Left ventricle myocardium superior (tissue), 1 donor: ENCODE data around the gene GALNT9. TPM values are rescaled to one million over a fixed set of nuclear protein-coding genes. Genes with fewer than 3 reads are reported as not detected.

Experiments
- ATAC-seq: fragments of 200-7000 bp; cut with Tn5 transposase; one replicate; pipeline ENCODE4 v1.9.1; 2020; ENCODE audit warnings: mild to moderate bottlenecking, moderate library complexity
- DNase-seq: peaks from one replicate; pipeline ENCODE4 v3.0.0-alpha.2; 2020
- intact Hi-C: fragments of 100-400 bp; cut with micrococcal nuclease; formaldehyde crosslinking; loops from one replicate; pipeline ENCODE4 v1.11.0; 2022
- total RNA-seq: library from RNA; stranded (reverse); fragmentation: NEBNext Ultra II Directional; extraction: Animal tissue kit (Norgen Biotek cat#: 25700); gene quantifications from one replicate; pipeline ENCODE4 v1.2.1, GENCODE V29; 2021
- donor health status: DM: no; HTN: yes; CAD: no; lungs with severe emphysema.

GALNT9 gene
- total RNA-seq, 1 donor from 2014 or later, result 1.6 TPM

DNA sequence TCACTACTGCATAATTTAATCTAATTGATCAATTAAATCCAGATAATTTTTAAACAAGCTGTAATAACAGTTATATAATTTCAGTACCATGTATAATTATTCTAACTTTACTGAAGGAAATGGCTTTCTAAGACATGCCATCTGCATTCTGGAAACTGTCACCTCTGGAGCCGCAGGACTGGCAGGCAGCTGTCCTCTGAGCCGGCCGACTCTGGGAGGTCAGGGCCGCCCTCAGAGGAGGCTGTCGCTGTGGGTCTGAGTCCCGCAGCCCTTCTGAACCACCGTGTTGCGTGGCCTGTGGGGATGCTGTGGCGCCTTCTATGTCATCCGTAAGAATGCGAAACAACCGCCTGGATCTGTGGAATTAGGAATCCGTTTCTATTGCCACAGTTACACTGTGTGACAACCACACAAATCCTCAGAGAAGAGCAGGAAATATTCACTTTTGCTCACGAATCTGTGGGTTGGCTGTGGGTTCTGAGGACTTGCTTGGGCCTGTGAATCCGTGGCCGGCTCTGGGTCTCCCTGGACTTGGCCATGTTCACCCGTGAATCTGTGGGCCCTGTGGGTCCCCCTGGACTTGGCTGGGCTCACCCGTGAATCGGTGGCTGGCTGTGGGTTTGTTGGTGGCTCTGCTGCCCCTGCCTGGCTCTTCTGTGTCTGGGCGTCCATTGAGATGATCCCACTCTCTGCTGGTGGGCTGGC, 17.2 kb upstream of the GALNT9 start:
- DNase-seq, result no peak
- no peak for ATAC-seq
- intact Hi-C loops, result no loop called here

DNA sequence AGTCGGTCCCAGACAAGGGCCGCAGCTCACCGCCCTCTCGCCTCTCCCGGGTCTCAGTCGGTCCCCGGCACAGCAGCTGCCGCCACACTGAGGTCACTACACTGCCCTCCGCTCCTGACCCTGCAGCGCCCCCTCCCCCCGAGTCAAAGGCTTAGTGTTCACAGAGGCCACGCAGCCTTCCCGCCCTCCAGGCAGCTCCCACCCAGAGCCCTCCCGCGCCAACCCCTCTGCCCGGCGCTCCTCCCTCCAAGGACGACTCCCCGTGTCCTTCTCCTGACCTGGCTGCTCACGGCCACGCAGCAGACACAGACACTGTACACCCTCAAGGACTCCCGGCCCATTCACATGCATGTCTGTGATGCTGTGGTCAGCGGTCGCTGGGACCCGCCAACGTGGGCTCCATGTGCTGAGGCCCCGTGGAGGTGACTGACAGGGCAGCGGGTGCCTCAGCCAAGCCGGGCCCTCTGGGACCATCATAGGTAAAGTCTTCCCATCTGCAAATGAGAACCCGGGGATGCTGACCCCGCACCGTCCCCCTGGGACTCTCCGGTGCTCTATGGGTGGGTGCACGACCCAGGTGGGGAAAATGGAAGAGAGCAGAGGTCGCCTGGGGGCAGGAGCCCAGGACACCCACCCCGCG, 16.3 kb upstream of the GALNT9 start:
- DNase-seq (no peak), ATAC-seq (no peak)
- intact Hi-C loops, result no loop called here

DNA sequence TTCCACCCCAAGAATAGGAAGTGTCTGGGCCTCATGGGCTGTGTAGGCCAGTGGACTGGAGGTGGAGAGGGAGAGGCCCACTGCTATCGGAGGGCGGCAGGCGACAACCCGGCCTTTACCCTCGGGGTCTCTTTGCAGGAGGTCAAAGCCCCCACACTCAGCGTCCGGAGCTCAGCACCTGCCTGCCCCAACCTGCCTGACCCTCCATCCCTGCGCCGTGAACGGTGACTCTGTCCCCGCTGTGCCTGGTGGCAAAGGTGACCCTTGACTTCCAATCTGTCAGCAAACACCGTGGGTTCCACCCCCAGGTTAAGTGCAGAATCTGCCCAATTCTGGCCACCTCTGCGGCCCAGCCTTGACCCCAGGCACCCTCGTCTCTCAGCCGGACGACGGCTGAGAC, 15.7 kb upstream of the GALNT9 start:
- intact Hi-C loops, result no loop called here
- no peak for ATAC-seq
- no peak for DNase-seq

DNA sequence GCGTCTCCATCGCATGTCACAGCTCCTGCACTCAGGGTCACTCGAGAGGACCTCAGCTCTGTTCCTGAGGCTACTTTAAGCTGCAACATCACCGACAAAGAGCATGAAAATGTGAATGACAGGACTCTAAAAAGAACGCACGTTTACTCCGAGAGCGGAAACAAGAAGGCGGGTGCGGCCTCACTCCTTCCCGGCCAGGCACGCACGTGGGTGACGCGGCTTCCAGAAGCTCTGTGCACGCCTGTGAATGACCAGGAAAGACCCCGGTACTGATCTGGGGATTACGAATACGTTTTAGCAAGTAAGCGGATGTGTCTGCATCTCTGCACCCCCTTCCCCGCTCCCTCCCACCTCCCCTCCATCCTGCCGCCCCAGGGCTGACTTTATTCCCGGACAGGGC, 15.2 kb upstream of the GALNT9 start:
- intact Hi-C loops, result no loop called here
- ATAC-seq (no peak), DNase-seq (no peak)

DNA sequence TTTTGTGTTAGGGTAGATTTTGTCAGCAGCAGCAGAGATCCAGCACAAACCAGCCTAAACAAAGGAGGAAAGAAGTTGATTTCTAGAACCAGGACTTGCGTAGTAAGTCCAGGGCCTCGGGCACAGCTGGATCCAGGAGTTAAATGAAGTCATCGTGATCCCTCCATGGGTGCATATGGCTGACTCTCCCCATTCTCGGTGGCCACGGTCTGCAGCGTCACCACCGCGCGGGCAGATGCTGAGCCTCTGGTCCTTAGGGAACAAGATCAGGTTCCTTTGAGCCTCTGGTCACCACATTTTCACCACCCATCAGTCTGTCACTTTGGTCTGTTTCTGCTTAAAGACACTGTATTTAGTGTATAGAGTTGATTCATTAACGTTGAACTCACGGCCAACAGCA, 14.8 kb upstream of the GALNT9 start:
- intact Hi-C loops, result no loop called here
- ATAC-seq, result no peak
- DNase-seq, result no peak

DNA sequence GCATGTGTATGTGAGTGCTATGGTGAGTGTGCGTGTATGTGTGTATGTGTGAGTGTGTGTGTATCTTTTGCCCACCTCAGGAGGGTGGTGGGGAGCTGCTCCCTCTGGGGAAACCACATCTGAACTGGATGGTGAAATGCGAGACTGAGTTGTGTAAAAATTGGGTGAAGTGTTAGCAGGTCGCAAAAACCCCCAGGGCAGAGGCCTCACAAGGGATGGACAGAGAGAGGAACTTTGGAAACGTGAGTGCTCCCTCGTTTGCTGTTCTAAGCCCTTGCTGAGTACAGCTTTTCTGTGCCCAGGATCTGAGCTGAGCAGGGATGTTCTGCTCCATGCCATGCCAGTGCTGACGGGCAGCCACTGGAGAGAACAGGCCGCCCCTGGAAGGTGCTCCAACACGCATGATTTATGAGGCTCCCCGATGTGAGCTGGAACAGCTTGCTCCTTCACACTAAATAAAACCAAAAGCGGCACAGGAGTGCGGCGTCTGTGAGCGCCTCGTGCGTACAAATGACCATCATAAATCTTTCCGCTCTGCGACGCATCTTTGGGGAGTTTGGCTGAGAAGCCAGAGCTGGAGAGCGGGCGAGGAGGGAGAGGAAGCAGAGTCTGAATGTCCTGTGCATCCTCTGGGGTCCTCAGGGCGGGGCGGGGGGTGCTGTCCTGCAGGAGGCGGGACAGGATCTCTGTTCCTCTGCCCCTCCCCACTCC, 14.1 kb upstream of the GALNT9 start:
- DNase-seq, result no peak
- intact Hi-C loops, result no loop called here
- no peak for ATAC-seq

DNA sequence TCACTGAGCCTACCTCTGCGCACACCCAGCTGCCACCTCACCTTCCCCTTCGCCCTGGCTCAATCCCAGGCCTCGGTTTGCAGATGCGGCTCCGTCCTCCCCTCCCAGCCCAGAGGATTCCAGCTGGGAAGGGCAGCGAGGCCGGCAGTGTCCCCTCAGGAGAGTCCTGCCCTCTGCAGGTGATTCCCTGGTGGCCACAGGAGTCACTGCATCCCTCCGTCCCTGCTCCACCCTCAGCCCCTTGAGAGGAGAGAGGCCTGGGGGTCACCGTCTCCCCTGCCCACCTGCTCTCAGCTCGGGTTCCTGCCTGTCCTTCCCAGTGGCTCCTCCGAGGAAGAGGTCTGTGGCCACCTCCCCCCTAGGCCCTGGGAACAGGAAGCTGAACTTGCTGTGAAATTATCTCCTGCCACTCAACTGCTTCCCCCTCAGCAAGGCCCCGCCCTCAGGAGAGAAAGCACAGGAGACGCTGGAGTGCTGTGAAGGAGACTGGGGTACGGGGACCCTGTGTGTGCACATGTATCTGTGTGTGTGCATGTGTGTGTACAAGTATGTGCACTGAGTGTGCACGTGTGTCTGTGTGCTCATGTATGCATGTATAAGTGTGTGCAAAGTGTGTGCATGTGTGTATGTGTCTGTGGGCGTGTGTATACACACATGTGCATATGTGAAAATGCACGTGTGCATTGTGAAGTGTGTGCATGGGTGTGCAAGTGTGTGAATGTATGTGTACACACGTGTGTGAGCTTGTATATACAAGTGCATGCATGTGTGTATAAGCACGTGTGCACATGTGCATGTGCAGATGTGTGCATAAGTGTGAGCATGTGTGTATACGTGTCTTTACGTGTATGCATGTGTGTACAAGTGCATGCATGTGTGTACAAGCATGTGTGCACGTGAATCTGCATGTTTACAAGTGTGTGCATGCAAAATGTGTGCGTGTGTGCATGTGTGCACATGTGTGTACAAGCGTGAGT, 13.2 kb upstream of the GALNT9 start:
- intact Hi-C loops, result no loop called here
- DNase-seq, result no peak
- ATAC-seq, result no peak

DNA sequence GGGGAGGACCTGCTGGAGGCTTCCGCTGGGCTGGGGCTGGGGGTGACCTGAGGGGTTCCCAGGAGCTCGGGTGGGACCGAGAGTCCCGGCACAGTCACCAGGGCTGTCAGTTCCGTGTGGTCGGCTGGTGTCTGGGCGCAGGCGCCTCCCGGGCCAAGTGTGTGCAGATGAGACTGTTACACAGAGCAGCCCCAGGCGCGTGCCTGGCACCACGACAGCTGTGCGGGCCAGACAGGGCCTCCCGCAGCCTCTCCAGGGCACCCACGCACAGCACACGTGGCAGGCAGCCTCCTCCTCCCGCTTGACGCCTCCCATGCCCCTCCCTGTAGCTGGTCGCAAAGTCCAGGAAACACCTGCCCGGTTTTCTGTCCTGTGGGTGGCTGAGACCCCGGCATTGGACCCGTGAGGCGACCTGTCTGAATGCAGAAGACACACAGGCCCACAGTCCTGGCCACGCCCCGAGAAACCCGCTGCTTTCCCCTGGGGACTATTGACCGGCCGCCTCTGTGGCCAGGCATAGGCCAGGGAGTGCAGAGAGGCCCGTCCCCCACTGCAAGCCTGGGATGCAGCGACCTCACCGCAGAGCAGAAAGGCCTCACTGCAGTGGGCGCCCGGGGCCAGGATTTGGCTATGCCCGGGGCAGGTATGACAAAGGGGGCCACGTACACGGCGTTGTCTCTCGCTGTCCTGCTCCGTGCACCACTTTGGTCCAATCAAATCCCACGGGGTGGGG, 12.1 kb upstream of the GALNT9 start:
- intact Hi-C loops, result no loop called here

DNA sequence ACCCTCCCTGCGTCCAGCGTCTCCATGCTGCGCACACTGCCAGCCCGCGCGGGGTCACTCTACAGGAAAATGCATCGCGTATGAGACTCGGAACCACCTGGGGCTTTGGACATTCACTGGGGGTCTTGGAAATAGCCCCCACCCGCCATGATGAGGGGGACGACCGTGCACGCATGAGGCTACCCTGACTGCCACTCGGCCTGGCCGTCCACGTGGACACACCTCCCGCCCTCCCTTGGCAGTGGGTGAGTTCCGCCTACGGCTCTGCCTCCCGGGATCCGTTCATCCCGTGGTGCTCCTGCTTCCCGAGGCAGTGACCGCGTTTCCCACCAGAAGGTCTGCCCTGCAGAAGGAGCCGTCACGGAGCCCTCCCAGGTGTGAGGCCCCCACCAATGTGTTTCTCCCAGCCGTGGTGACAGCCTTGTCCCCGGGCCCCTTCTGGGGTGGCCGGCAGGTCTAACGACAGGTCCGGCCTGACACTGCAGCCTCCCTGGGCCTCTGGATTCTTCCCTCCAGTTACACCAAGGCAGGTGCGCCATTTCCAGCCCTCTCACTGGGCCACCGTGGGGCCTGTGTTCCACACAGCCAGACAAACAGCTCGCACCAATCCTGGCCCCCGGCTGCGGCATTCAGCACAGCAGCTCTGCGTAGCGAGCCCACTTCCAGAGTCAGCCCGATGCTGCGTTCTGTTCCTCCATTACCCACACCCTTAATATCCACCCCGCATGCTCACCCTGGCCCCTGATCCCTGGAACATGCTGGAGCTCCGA, 11.1 kb upstream of the GALNT9 start:
- DNase-seq (no peak), ATAC-seq (no peak)
- intact Hi-C loops, result no loop called here

More for the DNA sequence above, 12.1 kb upstream of the GALNT9 start:
- no peak for DNase-seq
- no peak for ATAC-seq

DNA sequence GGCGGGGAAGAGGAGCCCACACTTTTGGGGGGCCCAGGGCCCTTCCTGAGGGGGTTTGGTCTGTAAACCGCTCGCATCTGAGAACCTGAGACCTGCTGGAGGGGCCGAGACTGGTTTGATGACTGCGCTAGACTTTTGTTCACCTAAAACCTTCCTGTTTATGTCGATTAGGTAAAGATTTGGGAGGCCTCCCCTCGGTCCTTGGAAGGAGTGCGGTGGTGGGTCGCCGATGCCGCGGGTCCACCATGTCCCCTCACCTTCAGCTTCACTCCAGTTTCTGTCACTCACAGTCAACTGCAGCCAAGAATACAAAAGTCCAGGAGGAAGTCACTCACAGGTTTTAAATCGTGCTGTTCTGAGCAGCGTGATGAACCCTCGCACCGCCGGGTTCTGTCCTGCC, 10.5 kb upstream of the GALNT9 start:
- DNase-seq (no peak), ATAC-seq (no peak)
- intact Hi-C loops, result no loop called here

DNA sequence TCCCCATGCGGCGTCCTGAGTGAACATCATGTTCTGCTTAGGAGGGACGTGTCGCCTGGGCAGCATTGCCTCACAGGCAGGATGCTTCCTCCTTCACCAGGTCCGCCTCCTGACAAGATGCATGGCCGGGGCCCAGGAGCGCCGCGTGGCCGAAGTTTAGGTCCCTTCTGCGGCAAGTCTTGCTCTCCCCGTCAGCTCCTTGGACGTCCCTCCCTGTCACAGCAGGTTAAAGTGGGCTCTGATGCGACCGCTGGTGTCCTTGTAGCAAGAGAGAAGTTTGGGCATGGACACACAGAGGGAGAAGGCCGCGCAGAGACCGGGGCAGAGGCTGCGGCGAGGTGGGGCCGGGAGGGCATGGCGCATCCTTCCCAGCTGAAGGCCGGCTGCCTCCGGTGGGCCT, 9.4 kb upstream of the GALNT9 start:
- ATAC-seq (no peak), DNase-seq (no peak)
- intact Hi-C loops, result no loop called here

DNA sequence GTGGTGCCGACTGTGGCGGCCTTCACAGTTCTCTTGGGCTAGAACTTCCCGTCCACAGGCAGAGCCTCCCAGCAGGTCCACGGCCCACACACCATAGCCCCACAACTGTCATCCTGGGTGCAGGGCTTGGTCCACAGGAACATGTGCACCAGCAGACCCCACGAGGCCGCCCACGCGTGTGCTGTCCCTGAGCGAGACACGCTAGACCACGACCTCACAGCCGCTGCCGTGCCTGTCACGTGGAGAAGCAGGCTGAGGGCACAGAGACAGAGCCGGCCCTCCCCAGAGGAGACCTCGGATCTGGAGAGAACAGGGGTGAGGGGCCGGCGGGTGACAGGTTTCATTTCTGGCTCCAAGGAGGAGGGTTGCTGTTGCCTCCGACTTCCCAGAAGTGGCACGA, 8.9 kb upstream of the GALNT9 start:
- no peak for DNase-seq
- intact Hi-C loops, result no loop called here
- no peak for ATAC-seq

DNA sequence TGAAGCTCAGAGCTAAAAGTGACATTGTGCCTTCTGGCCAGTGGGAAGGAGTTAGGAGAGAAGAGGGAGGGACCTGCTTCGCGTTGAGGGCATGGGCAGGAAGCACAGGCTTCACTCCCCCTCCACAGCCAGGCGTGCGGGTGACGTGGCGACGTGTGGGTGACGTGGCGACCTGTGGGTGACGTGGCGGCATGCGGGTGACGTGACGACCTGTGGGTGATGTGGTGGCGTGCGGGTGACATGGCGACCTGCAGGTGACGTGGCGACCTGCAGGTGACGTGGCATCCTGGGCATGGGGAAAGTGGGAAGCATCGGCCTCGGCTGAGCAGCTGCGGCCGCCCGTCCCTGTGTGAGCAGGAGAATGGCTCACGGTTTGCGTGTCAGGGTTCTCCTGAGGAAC, 8.2 kb upstream of the GALNT9 start:
- no peak for DNase-seq
- no peak for ATAC-seq
- intact Hi-C loops, result no loop called here

DNA sequence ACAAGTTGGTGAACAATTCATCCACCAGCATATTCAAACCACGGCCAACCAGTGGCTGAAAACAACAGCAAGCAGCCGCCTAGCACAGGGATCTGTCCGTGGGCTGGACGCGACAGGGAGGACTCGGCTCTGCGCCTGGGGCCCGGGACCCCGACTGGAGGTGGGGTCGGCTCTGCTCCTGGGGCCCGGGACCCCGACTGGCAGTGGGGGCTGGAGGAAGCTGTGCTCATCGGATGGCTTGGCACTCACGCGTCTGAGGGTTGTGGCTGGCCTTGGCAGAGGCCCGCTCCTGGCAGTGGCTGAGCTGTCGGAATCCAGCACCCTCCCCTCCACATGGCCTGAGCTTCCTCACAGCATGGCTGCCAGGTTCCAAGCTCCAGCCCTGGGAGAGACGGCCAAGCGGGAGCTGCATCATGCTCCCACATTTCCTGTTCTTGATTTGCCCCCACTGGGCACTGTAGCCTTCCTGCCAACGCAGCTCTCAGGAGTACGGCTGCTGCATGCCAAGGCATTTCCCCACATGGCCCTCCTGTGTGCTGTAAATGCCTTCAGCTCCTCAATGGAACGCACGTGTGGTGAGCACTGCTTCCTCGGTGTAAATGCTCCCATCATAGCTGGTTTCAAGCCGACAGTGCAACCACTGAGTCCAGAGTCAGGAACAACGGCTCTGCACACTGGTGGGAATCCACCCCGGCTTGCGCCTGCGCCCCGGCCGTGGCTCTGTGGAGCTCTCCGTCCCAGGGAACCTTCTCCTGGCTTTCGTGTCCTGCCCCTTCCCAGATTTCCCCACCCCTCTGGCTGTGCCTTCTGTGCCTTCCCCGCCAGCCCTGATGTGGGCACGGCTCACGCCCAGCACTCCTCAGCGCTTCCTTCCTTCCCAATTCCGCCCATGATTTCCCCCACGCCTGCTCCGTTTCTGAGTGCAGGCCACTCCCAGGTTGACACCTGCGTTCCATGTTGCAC, 7.3 kb upstream of the GALNT9 start:
- intact Hi-C loops, result no loop called here
- no peak for ATAC-seq
- DNase-seq, result no peak

DNA sequence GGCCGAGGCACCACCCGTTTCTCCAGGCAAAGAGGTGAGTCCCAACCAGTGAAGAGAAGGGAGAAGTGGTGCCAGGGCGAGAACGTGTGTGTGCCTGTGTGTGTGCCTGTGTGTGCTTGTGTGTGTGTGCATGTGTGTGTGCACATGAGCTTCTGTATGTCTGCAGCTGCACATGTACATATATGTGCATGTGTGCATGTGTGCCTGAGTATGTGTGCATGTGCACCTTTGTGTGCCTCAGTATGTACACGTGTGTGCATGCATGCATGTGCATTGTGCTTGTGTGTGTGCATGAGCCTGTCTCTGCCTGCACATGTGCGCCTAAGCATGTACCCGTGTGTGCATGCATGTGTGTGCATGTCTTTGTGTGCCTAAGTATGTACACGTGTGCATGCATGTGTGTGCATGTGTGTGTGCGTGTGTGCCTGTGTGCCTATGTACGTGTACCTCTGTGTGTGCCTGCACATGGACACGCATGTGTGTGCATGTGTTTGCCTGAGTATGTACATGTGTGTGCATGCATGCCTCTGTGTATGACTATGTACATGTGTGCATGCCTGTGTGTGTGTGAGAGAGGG, 5.9 kb upstream of the GALNT9 start:
- DNase-seq (no peak), ATAC-seq (no peak)
- intact Hi-C loops, result no loop called here

DNA sequence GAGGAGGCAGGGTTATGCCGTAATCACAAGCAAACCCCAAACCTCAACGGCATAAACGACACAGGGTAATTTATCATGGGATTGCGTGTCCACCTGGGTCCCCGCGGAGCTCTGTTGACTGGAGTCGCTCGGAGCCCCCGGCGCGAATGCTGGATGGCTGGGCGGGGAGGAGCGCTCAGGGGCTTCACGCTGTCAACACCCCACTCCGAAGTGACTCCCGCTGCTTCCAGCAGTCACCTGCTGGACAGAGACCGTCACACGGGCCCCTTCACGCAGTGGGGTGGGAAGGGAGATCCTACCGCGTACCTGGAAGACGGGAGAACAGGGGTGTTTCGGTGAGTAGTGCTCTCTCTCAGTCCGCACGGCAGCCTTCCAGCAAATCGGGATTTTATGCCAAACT, 4.4 kb upstream of the GALNT9 start:
- ATAC-seq, result no peak
- no peak for DNase-seq
- intact Hi-C loops, result no loop called here

DNA sequence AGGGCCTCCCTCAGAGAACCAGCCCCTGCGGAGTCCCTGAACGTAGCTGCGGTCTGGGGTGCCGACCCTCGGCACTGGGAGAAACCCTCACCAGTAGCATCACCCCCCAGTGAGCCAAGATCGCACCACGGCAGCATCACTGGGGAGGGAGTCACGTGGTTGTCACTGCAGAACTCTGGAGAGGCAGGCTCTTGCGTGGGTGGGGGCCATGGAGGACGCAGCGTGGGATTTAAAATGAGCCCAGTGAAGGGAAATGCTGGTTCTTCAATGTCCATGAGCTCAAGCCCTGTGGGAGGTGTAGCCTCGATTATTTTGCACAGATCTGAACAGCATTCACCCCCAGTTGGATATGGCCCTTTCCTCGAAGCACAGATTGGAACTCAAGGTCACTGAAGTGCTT, 3.9 kb upstream of the GALNT9 start:
- no peak for ATAC-seq
- no peak for DNase-seq
- intact Hi-C loops, result no loop called here
